IPS DF 6.9 (cell line): ENCODE results near the gene DHX29.
"Not testable (repeated sequence)": the region's sequence is repeated elsewhere in the genome, so short reads cannot be mapped to it uniquely, and the experiment has no call there.

ENCODE experiments used
- DNase-seq: peaks from one replicate; pipeline ENCODE4 v3.0.0-alpha.2; 2013; ENCODE audit warnings: low read depth, low spot score
- H3K27ac ChIP-seq: one replicate; pipeline ENCODE4 v1.5.1; 2013; ENCODE audit warnings: low read length, control low read depth
- H3K27me3 ChIP-seq: 2 replicates; pipeline ENCODE4 v1.6.1; 2013; ENCODE audit warnings: mild to moderate bottlenecking, low read length; ENCODE audit not compliant: control insufficient read depth, insufficient read depth
- H3K36me3 ChIP-seq: 2 replicates; pipeline ENCODE4 v1.6.1; 2013; ENCODE audit warnings: low read length; ENCODE audit not compliant: control insufficient read depth, insufficient read depth
- H3K4me1 ChIP-seq: 2 replicates; pipeline ENCODE4 v1.6.1; 2013; ENCODE audit warnings: low read length; ENCODE audit not compliant: control insufficient read depth, insufficient read depth
- H3K4me3 ChIP-seq: 2 replicates; pipeline ENCODE4 v1.5.1; 2013; ENCODE audit warnings: mild to moderate bottlenecking, low read length
- H3K9me3 ChIP-seq: 2 replicates; pipeline ENCODE4 v1.6.1; 2013; ENCODE audit warnings: low read length, inconsistent platforms; ENCODE audit not compliant: control insufficient read depth, insufficient read depth
- WGBS: extraction: QIAGEN DNeasy Blood & Tissue Kit; methylation state at CpG from one replicate; pipeline ENCODE4 v1.1.7; 2013; ENCODE audit warnings: mixed read lengths, missing lambda C conversion rate; ENCODE audit not compliant: insufficient read length, insufficient coverage; 5-methylcytosine and 5-hydroxymethylcytosine counted together

Gene DHX29

GRCh38 chr5:55338092-55338613 is 30.7 kb upstream of the DHX29 start:
- no CpG with 5 or more reads among the region's 2 CpGs for WGBS
- Histone ChIP-seq H3K4me3 (no peak overlapping the region), H3K27ac (no peak overlapping the region), H3K27me3 (no peaks in the 10 kb centered on the region), H3K36me3 (no peaks in the 10 kb centered on the region), H3K4me1 (no peaks in the 10 kb centered on the region), H3K9me3 (no peaks in the 10 kb centered on the region)
- no peak for DNase-seq

- WGBS = no CpG with 5 or more reads among the region's 2 CpGs
- Histone ChIP-seq H3K27me3 (no peaks in the 10 kb centered on the region), H3K9me3 (no peaks in the 10 kb centered on the region), H3K4me3 (no peak overlapping the region), H3K36me3 (0 out of 2 replicates have a peak, but pooled peaks cover 2% of the 10 kb centered on the region), H3K4me1 (no peaks in the 10 kb centered on the region), H3K27ac (no peak overlapping the region)
- no peak for DNase-seq
These were observed 26.3 kb upstream of the DHX29 start for GRCh38 chr5:55333811-55334210.

- Histone ChIP-seq H3K36me3 (0 out of 2 replicates have a peak, but pooled peaks cover 2% of the 10 kb centered on the region), H3K4me3 (no peak overlapping the region), H3K4me1 (no peaks in the 10 kb centered on the region), H3K27me3 (no peaks in the 10 kb centered on the region), H3K27ac (no peak overlapping the region), H3K9me3 (no peaks in the 10 kb centered on the region)
- WGBS = no CpG with 5 or more reads among the region's 1 CpG
- no peak for DNase-seq
These were observed 25.5 kb upstream of the DHX29 start for GRCh38 chr5:55333017-55333416.

GRCh38 chr5:55331321-55331720 is 23.8 kb upstream of the DHX29 start:
- H3K9me3 ChIP-seq = no peaks in the 10 kb centered on the region
- WGBS = no CpG with 5 or more reads among the region's 3 CpGs
- H3K36me3 ChIP-seq = peaks cover 4% of the 10 kb centered on the region; the same call in 1 of the 2 replicates
- no peak overlapping the region for H3K4me3 ChIP-seq
- no peak for DNase-seq
- no peaks in the 10 kb centered on the region for H3K4me1 ChIP-seq
- no peak overlapping the region for H3K27ac ChIP-seq
- H3K27me3 ChIP-seq = no peaks in the 10 kb centered on the region

- no peaks in the 10 kb centered on the region for H3K27me3 ChIP-seq
- no peaks in the 10 kb centered on the region for H3K9me3 ChIP-seq
- WGBS = no CpG with 5 or more reads among the region's 2 CpGs
- no peak overlapping the region for H3K27ac ChIP-seq
- no peaks in the 10 kb centered on the region for H3K4me1 ChIP-seq
- H3K36me3 ChIP-seq = peaks cover 8% of the 10 kb centered on the region; the same call in 1 of the 2 replicates
- no peak for DNase-seq
- no peak overlapping the region for H3K4me3 ChIP-seq
These were observed 19.8 kb upstream of the DHX29 start for GRCh38 chr5:55327281-55327680.

GRCh38 chr5:55325621-55326020 is 18.1 kb upstream of the DHX29 start:
- Histone ChIP-seq H3K36me3 (peaks cover 8% of the 10 kb centered on the region; the same call in 1 of the 2 replicates), H3K27ac (no peak overlapping the region), H3K4me3 (no peak overlapping the region), H3K27me3 (no peaks in the 10 kb centered on the region), H3K4me1 (no peaks in the 10 kb centered on the region), H3K9me3 (no peaks in the 10 kb centered on the region)
- no CpG with 5 or more reads among the region's 5 CpGs for WGBS
- DNase-seq = no peak

GRCh38 chr5:55324815-55325418 is 17.4 kb upstream of the DHX29 start:
- Histone ChIP-seq H3K36me3 (peaks cover 6% of the 10 kb centered on the region; the same call in 1 of the 2 replicates), H3K4me3 (no peak overlapping the region), H3K27ac (no peak overlapping the region), H3K27me3 (no peaks in the 10 kb centered on the region), H3K9me3 (no peaks in the 10 kb centered on the region), H3K4me1 (no peaks in the 10 kb centered on the region)
- DNase-seq = no peak
- no CpG with 5 or more reads among the region's 1 CpG for WGBS

GRCh38 chr5:55324006-55324405 is 16.5 kb upstream of the DHX29 start:
- H3K4me3 ChIP-seq = no peak overlapping the region
- H3K27ac ChIP-seq = no peak overlapping the region
- peaks cover 6% of the 10 kb centered on the region; the same call in 1 of the 2 replicates for H3K36me3 ChIP-seq
- DNase-seq = no peak
- H3K27me3 ChIP-seq = no peaks in the 10 kb centered on the region
- no peaks in the 10 kb centered on the region for H3K4me1 ChIP-seq
- H3K9me3 ChIP-seq = no peaks in the 10 kb centered on the region

- peaks cover 3% of the 10 kb centered on the region; the same call in 1 of the 2 replicates for H3K36me3 ChIP-seq
- no peak for DNase-seq
- no peaks in the 10 kb centered on the region for H3K4me1 ChIP-seq
- no peaks in the 10 kb centered on the region for H3K27me3 ChIP-seq
- H3K27ac ChIP-seq = no peak overlapping the region
- H3K9me3 ChIP-seq = no peaks in the 10 kb centered on the region
- no CpG with 5 or more reads among the region's 4 CpGs for WGBS
- H3K4me3 ChIP-seq = no peak overlapping the region
These were observed 13.1 kb upstream of the DHX29 start for GRCh38 chr5:55320571-55320970.

- no peak for DNase-seq
- no peak overlapping the region for H3K4me3 ChIP-seq
- H3K27ac ChIP-seq = no peak overlapping the region
- H3K36me3 ChIP-seq = no peaks in the 10 kb centered on the region; the same call in 1 of the 2 replicates
- no peaks in the 10 kb centered on the region for H3K9me3 ChIP-seq
- no peaks in the 10 kb centered on the region for H3K4me1 ChIP-seq
- H3K27me3 ChIP-seq = no peaks in the 10 kb centered on the region
- no CpG with 5 or more reads among the region's 1 CpG for WGBS
These were observed 12.0 kb upstream of the DHX29 start for GRCh38 chr5:55319491-55319890.

GRCh38 chr5:55318237-55318636 is 10.7 kb upstream of the DHX29 start:
- H3K4me1 ChIP-seq, H3K9me3 ChIP-seq, H3K27ac ChIP-seq, H3K36me3 ChIP-seq, H3K4me3 ChIP-seq, DNase-seq, H3K27me3 ChIP-seq: not testable (repeated sequence)
- no CpG with 5 or more reads among the region's 4 CpGs for WGBS
